Fibroblast of mammary gland (primary cell): ENCODE data around the gene MRO.
"Not testable (repeated sequence)": the region's sequence is repeated elsewhere in the genome, so short reads cannot be mapped to it uniquely, and the experiment has no call there.

Source experiments
- DNase-seq: peaks from one replicate; pipeline ENCODE4 v3.0.0-alpha.2; 2010; ENCODE audit warnings: low read depth
- H3K4me3 ChIP-seq: 2 replicates; pipeline ENCODE4 v1.5.1; 2011; ENCODE audit warnings: low read depth, mild to moderate bottlenecking, low read length, moderate library complexity; ENCODE audit not compliant: control insufficient read depth
- CTCF ChIP-seq: conservative IDR thresholded peaks from 2 replicates; pipeline ENCODE4 v1.5.1; 2011; ENCODE audit warnings: low read depth, low read length, inconsistent platforms; ENCODE audit not compliant: control insufficient read depth, insufficient read depth

The MRO gene

GRCh38 chr18:50788284-50788683, 31.5 kb downstream of the MRO start:
- H3K4me3 ChIP-seq: no peak overlapping the region
- no peak for TF ChIP-seq CTCF
- no peak for DNase-seq

GRCh38 chr18:50786864-50787263, 33.0 kb downstream of the MRO start:
- TF ChIP-seq CTCF: no peak
- DNase-seq: no peak
- no peak overlapping the region for H3K4me3 ChIP-seq

- H3K4me3 ChIP-seq: no peak overlapping the region
- DNase-seq: no peak
- TF ChIP-seq CTCF: no peak
These were observed 36.3 kb downstream of the MRO start for GRCh38 chr18:50783553-50783952.

- DNase-seq, H3K4me3 ChIP-seq: not testable (repeated sequence)
These were observed 40.8 kb downstream of the MRO start for GRCh38 chr18:50779021-50779420.

GRCh38 chr18:50776383-50776782, 43.4 kb downstream of the MRO start:
- H3K4me3 ChIP-seq: no peak overlapping the region
- no peak for TF ChIP-seq CTCF
- no peak for DNase-seq

GRCh38 chr18:50775726-50776125, 44.1 kb downstream of the MRO start:
- no peak for TF ChIP-seq CTCF
- DNase-seq: no peak

GRCh38 chr18:50775207-50775606, 44.6 kb downstream of the MRO start:
- no peak for TF ChIP-seq CTCF
- H3K4me3 ChIP-seq: no peak overlapping the region
- no peak for DNase-seq

More at GRCh38 chr18:50775726-50776125, 44.1 kb downstream of the MRO start:
- no peak overlapping the region for H3K4me3 ChIP-seq
